Inferior parietal cortex (tissue), 1 donor: ENCODE data around the gene SSBP4.

ENCODE experiments used
- DNase-seq: peaks from one replicate; pipeline ENCODE4 v3.0.0-alpha.2; 2016; ENCODE audit errors: extremely low spot score

Gene SSBP4

GRCh38 chr19:18433735-18434398, 14.7 kb downstream of the SSBP4 start:
- DNase-seq, result no peak

- no peak for DNase-seq
These were observed 15.4 kb downstream of the SSBP4 start for GRCh38 chr19:18434411-18435175.

DNA sequence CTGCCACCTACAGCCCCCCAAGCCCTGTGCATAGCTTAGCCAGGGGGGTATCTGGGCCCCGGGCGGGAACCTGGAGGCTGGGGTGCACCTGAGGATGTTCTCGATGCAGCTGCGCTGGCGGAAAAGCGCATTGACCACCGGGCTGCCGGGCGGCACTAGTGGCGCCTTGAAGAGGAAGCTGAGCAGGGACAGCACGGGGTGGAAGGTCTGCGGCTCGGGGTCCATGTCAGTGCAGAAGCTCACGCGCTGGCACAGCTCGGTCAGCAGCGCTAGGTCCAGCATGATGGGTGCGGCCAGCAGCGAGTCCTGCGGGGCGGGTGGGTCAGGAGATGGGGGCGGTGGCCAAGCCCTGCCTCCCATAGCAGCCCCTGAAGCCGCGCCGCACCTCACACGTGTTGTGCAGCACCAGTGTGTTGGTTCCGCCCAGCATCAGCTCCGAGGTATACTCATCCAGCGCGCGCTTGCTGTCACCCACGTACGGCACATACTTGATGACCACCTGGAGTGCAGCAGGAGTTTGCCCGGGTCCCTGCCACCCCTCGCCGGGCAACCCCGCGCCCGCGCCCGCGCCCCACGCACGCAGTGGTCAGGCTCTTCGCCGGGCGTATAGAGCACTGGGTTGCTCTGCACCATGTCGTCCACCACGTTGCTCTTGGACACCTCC, 16.1 kb downstream of the SSBP4 start:
- no peak for DNase-seq

DNA sequence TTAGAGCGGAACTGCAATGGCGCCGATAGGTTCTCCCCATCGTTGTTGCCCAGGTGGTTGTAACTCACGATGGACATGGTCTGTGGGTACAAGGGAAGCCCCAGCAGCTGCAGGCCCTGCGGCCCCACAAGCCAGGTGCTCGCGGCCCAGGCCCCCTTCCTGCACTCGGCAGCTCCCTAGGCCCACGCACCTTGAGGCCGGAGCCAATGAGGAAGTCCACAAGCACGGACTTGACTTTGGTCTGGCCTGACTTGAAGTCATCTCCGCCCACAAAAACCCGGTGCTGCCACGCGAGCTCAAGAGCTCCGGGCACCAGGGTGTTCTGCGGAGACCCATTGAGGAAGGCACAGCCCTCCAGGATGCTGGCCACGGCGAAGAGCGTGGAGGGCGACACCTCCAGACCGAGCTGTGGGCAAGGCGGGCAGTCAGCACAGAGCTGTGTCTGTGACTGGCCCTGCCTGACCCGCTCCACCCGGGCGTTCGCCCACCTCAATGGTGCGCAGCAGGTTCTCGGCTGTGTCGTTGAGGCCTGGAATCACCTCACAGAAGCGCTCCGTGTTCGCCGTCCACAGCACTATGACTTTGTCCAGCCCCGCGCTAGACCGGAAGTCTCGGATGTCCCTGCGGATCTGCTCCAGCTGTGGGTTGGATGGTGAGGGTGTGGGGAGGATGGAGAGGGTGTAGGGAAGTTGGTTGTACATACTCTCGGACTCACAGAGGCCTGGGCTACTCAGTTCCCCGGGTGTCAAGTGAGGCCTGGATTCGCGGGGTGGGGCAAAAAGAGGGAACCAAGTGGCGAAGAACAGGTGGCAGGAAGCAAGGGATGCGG, 16.9 kb downstream of the SSBP4 start:
- no peak for DNase-seq

GRCh38 chr19:18436671-18437490, 17.7 kb downstream of the SSBP4 start:
- no peak for DNase-seq

GRCh38 chr19:18437491-18438330, 18.5 kb downstream of the SSBP4 start, which contains the start of gene ISYNA1:
ISYNA1 (minus strand) TSS chr19:18438133; CDS start chr19:18437979, 154 bp downstream.
- DNase-seq, result no peak

DNA sequence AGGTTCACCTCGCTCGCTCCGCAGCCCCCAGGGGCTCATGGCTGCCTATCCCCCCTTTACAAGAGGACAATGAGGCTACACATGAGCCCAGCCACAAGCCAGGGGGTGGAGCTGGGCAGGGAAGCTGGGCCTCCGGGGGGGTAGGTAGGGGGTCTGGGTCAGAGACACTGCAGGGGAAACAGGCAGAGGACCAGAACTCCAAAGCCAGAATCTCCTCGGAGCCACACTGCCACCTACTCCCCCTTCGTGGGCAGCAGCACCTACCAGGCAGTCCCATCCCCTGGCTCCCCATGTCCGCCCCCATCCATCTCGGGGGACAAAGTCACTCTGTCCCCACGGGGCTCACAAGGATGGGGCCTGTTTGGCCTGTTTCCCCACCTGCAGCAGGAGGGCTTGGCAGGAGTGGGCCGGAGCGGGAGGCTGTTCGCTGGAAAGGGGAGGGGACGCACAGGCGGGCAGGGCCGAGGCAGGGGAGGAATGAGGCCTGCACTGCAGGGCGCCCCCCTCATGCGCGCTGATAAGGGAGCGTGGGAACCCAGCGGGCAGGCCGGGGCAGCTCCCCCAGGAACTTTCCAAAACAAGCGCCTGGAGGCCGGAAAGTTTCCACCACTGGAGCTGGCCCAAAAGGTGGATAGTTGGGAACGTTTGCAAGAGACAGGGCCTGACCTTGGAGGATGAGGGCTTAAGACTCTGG, 19.3 kb downstream of the SSBP4 start:
- no peak for DNase-seq

GRCh38 chr19:18439025-18439909, 20.1 kb downstream of the SSBP4 start:
- DNase-seq, result no peak

DNA sequence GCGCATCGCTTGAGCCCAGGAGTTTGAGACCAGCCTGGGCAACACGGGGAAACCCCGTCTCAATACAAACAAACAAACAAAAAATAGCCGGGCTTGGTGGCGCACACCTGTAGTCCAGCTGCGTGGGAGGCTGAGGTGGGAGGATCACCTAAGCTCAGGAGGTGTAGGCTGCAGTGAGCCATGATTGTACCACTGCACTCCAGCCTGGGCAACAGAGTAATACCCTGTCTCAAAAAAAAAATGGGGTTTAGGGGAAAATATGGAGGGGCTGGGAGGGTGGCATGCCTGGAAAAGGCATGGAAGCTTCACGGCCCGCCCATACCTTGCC, 20.7 kb downstream of the SSBP4 start:
- no peak for DNase-seq

DNA sequence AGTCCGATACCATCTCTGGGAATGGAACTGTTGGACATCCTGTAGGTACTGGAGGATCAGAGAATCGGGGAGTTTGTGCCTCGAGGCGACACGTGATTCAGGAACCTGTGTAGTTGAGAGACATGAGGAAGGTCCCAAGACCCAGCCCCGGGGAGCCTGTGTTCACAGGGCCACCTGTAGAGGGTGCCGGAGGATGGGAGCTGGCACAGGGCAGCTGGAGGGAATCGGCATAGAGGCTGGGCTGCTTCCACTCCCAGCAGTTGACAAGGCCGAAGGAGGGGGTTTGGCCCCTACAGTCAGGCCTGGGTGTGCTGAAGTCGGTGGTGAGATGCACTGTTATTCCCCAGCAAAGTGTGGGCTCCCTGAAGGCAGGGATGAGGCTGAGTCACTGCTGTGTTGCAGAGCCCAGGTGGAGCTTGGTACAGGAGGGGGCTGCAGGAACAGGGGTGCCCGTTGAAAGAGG, 21.2 kb downstream of the SSBP4 start:
- DNase-seq, result no peak

- DNase-seq, result no peak
These were observed 22.0 kb downstream of the SSBP4 start for GRCh38 chr19:18440936-18441803.

DNA sequence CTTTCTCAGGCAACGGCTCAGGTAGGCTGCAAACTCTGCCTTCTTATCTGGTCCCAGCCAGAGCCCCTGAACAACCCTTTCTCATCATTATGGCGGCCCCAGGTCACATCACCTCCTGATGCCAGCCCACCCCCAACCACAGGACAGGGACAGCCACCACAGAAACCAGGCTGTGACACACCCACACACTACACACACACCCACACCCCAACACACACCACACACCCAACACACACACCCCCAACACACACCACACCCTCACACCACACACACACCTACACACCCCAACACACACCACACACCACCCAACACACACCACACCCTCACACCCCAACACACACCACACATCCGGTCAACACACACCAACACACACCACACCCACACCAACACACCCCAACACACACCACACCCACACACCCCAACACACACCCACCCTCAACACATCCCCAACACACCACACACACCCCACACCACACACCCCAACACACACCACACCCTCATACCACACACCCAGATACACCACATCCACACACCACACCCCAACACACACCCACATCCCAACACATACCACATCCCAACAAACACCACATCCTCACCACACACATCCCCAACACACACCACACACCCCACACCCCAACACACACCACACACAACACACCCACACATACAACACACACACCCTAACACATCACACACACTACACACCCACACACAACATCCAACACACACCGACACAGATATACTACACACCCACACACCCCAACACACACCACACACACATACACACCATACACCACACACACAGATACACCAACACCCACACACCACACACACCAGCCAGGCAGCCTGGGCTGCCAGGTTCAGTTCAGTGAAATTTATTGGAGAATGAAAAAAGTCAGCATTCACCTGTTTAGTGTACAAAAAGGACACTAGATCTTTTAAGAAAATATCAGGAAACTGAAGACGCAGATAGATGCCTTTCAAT, 22.9 kb downstream of the SSBP4 start:
- no peak for DNase-seq

- DNase-seq, result no peak
These were observed 23.7 kb downstream of the SSBP4 start for GRCh38 chr19:18442941-18443340.

DNA sequence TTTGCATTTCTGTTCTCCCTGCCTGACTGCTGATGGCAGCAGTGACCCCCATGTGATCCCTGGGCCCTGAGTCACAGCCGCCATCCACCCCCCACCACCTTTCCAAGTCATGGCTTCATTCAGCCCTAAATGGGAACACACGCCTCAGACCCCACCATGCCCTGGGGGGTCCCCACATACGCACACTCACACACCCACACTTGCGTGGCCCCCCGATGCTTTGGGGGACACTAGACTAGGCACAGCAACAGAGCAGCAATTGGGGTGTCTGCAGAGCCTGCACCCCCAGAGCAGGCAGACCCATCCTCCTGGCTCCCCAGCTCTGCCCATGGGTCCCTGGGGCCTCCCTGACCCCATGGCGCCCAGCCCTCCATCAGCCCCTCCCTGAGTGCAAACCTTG, 24.2 kb downstream of the SSBP4 start:
- no peak for DNase-seq

GRCh38 chr19:18443831-18444230, 24.6 kb downstream of the SSBP4 start:
- no peak for DNase-seq

- DNase-seq, result no peak
These were observed 25.3 kb downstream of the SSBP4 start for GRCh38 chr19:18444513-18444912.
